Stimulated activated CD8-positive, alpha-beta memory T cell treated with anti-CD3 and anti-CD28 coated beads, Interleukin-2, amount 100 ng/mL, for 1 hour (primary cell): ENCODE results near the gene LCN1.
"Not testable (repeated sequence)": the region's sequence is repeated elsewhere in the genome, so short reads cannot be mapped to it uniquely, and the experiment has no call there.

Experiments
- DNase-seq, 2 donors: peaks; one replicate each; pipeline ENCODE4 v3.0.0-alpha.2; 2020; ENCODE audit warnings: low read depth in 2 of 2

The LCN1 gene

DNA sequence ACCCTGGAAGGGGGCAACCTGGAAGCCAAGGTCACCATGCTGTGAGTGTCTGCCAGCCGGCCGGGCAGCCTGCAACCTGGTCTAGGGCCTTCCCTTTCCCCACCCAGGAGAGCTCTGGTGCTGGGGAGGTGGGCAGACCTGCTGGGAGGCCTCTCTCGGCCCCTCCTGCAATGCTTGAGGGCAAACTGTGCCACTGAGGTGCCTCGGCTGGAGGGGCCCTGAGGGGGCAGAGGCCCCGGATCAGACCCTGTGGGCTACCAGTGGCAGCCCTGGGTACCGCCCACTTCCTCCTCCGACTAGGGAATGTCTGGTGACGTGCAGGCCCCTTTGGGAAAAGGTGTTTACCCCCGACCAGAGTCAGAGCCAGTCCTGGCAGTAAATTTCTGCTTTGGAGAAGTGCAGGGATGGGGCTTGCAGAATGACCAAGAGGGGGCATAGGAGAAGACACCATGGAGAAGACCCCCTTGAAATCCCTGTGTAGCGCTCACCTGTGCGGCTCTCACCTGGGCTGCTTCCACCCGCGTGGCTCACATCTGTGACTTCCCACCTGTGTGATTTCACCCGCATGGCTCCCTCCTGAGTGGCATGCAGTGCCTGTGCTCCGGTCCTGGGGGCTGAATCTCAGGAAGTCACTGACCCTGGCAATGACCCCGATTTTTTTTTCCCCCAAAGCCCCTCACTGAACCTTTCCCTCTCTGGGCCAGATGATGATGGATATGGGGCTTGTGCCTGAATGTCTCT, 1.1 kb downstream of the LCN1 start:
- no peak for DNase-seq

DNA sequence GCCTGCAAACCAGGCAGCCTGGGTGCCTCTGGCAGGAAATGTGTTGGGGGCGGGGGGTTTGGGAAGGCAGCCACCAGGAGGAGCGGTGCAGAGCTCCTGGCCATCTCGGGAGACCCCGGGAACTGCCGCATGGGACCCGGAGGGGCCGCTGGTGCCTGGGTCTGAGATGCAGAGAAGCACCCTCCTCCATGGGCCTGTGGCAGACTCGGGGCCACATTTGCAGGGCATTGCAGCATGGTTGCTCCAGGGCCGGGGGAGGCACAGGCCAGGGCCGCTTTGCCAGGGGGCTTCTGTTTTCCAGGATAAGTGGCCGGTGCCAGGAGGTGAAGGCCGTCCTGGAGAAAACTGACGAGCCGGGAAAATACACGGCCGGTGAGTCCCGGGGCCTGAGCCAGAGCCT, 1.7 kb downstream of the LCN1 start:
- no peak for DNase-seq

DNA sequence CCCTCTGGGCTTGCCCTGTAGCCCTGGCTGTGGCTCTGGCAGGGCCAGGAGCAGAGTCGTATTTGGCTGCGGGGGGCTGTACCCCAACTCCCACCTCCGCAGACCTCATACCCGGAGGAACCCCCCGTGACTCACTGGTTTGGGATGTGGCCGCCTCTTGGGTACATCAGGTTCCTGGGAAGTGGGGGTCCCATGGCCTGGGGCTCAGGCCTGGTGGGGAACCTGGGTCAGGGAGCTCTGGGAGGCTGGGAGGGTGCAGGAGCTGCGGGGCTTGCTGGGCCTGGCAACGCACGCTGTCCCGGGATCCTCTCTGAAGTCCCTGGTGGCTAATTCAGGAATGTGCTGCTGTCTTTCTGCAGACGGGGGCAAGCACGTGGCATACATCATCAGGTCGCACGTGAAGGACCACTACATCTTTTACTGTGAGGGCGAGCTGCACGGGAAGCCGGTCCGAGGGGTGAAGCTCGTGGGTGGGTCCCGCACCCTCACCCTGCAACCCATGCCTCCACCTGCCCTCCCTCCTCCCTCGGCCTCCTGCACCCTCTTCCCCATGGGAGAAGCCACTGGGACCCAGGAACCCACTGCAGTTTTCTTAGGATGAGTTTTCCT, 2.4 kb downstream of the LCN1 start:
- DNase-seq: no peak

DNA sequence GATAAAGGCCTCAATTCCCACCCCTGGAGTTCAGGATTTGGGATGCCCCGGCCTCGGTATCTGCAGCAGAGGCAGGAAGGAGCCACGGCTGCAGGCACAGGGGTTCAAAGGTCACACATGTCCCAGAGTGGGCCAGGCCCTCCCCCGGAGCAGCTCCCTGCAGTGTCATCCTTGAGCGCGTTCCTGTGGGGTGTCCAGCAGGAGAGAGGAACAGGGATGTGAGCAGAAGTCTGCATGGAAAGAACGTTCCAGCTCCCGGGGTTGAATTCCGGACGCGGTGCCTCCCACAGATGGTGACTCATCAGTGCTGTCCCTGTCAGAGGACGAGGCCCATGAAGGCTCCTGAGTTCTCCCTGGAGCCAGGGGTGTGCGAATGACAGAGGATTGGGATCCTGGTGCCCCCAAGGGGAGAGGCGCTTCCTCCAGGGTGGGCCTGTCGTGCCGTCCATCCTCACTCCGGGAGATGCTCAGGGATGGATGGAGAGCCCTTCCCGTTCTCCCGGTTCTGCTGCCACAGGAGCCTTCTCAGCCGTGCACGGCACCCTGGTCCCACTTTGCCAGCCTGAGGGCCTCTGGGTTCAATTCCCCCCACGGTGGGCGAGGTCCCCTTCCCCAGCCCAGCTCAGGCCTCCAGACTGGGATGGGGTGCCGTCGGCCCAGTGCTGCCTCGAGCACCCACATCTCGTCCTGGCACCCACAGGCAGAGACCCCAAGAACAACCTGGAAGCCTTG, 3.1 kb downstream of the LCN1 start:
- DNase-seq: no peak

DNA sequence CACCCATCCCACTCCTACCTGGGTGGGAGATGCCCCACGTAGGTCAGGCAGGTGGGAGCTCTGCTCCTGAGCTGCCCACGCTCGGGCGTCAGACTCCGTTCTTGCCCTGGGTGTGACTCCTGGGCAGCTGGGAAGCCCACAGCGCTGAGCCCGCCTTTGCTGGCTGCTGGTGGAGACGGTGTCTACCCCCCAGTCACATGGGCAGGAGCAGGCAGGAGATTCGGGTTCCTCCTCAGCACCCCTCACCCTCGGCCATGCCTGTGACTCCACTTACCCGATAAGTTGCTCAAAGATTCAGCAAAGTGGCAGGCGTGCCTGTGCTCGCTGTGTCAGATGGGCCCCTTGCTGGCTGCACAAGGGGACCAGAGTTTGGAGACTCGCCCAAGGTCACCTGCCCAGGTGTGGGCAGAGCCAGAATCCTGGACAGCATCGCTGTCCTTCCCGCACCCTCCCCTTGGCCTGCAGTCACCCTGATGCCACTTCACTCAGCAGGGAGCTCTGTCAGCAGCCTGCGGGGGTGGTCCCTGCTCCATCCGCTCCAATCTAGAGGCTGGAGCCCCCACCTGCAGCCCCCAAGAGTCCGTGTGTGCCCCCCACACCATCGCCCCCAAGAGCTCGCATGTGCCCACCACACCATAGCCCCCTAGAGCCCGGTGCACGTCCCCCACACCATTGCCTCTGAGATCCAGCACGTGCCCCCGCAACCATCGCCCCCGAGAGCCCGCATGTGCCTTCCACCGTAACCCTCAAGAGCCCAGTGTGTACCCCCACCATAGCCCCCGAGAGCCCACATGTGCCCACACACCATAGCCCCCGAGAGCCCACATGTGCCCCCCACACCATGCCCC, 4.2 kb downstream of the LCN1 start:
- DNase-seq: no peak

DNA sequence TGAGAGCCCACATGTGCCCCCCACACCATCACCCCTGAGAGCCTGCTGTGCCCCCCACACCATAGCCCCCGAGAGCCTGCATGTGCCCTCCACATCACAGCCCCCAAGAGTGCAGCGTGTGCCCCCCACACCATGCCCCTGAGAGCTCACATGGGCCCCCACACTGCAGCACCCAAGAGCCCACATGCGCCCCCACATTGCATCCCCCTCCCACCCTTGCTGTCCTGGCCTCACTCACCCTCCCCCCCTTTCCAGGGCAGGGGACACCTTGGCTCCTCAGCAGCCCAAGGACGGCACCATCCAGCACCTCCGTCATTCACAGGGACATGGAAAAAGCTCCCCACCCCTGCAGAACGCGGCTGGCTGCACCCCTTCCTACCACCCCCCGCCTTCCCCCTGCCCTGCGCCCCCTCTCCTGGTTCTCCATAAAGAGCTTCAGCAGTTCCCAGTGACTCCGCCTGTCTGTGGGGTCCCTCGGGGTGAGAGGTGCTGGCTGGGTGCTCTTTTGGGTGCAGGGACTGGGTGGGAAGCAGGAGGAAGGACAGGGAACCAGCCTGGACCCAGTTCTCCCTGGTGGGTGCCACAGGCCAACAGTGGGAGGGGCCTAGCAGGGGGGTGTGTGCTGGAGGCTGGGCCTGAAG, 5.0 kb downstream of the LCN1 start:
- DNase-seq: no peak

DNA sequence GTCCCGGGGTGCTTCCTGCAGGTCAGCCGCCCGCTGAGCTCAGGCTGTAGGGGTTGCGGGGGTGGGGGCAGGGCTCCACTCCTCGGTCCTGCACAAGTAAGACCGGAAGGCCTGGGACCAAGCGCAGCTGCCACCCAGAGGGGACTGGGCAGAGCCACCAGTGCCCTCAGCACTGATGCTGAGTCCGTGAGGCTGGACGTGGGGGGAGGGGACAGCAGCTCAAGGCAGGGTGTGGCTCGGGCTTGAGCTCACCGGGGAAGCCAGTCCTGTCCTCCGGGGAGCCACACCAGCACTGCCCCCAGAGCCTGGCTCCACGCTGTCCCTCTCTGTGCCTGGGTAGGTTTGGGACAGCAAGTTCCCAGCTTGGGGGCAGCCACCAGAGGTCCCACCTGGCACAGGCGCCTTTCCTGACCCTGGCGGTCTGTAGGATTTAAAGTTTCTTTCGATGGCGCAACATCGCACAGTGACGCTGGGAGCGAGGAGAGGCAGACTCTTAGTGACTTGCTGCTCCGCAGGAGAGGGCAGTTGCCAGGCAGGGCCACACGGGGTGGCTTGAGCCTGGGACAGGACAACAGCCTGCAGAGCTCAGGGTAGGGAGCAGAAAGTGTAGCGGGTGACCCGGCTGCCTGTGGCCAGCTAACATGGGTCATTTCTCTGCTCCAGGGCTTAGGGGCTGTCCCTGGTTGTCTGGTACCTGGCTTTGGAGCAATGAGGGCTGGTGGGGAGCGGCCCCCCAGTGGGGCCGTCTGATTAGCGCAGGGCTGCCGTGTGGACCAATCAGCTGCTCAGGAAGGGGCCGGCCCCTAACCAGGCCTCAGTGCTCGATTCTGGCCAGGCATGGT, 5.7 kb downstream of the LCN1 start:
- DNase-seq: no peak

DNA sequence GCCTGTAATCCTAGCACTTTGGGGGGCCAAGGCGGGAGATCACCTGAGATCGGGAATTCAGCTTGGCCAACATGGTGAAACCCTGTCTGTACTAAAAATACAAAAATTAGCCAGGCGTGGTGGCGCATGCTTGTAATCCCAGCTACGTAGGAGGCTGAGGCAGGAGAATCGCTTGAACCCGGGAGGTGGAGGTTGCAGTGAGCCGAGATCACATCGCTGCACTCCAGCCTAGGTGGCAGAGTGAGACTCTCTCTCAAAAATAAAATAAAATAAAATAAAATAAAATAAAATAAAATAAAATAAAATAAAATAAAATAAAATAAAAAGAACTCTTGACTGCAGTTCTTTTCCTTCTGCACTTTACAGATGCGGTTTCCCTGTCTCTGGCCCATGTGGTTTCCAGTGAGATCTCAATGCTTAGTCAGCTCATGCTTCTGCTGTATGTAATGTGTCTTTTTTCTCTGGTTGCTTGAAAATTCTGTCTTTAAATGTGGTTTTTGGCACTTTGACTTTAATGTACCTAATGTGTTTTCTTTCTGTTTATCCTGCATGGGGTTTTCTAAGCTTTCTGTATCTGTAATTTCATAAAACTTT, 7.7 kb downstream of the LCN1 start:
- not testable (repeated sequence) for DNase-seq

DNA sequence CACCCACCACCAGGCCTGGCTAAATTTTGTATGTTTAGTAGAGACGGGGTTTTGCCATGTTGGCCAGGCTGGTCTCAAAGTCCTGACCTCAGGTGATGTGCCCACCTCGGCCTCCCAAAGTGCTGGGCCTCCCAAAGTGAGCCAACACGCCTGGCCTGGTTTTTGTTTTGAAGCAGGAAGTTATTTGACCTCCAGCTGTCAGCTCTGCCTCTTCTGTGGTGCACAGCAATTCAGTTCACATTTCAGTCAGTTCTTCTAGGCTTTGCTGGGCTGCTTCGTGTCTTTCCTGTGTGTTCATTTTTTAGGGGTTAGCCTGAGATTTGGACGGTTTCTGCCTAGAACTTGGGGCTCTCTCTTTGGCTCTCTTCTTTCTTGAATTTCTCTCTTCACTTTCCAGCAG, 8.9 kb downstream of the LCN1 start:
- DNase-seq: no peak

DNA sequence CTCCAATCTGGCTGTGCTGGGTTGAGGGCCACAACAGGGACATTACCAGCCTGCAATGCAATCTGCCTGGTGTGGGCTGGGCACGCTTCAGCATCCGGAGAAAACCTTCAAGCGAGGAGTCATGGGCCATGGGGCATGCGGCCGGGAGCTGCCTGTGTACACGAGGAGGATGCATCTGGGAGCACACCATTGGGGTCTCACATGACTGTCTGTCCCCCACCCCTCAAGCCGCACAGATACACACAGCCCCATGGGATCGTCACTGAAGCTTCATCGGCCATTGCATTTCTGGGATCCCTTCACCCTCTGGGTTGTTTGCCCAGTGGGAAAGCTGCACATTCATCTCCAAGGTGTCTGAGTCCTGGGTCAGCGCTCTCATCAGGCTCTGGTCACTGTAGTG, 9.9 kb downstream of the LCN1 start:
- DNase-seq: no peak

DNA sequence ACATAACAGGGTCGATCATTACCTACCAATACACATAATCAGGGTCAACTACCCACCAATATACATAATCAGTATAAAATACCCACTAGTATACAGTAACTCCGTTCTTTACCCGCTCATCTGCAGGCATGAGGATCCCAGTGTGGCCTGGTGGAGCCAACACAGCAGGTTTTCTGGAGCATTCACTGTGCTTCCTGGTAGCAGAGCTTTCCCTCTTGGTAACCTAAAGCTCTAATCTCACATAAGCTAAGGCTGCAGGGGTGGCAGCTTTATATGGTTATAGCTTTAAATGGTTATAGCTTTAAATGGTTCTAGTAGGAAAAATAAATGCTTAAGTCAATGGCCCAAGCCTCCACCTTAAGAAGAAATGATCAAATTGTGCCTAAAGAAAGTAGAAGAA, 11.9 kb downstream of the LCN1 start:
- no peak for DNase-seq

DNA sequence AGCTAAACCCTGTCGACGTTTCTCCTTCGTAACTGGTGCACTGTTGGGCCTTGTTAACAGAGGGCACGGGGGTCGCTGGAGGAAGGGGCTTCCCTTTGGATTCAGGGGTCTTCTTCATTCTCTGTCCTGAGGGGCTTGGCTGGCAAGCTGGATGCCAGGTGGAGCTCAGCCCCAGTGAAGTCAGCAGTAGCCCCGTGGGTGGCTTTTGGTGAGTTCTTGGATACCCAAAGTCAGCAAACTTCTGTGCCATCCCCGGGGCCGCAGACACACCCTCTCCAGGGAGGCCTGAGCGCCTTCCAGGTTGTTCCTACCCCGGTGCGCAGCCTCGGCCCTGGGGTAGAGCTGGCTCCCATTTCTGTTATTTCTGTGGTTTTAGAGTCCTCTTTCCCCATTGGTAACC, 12.4 kb downstream of the LCN1 start:
- no peak for DNase-seq

DNA sequence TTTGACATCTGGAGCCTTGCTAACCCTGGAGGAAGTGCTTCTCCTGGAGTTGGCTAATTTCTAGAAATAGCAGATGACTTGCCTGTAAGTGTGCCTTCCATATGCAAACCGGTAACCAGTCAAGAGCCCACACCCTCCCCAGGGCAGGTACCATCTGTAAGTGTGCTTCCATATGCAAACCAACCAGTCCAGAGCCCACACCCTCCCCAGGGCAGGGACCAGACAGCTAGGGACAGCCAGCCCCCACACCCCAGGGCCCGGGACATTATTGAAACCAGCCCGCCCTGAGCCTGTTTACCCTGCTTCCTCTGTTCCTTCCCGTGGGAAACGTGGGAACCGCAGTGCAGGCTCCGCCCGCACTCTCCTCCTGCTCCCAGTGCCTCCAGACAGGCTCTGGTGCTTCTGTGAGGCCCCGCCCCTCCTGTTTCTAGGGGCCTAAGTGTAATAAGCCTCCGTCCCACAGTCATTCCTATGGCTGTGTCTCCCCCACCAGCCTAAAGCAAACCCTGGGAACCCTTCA, 13.0 kb downstream of the LCN1 start:
- DNase-seq: not testable (repeated sequence)

DNA sequence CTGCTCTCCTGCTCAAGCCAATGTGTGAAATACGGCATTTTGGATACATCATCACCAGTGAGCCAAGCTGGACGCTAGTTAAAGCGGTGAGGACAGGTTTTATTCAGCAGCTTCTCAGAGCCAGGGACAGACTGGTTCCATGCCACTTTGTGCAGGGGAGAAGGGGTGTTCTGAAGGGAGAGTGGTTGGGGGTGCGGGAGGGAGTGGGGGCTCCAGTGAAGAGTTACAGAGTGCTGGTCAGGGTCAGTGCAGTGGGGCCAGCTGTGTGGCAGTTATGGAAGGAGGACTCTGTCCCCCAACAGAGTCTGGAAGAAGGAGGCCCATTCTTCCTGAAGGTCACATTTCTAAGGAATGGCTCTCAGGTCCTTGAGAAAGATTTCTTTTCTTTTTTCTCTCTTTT, 13.6 kb downstream of the LCN1 start:
- not testable (repeated sequence) for DNase-seq

DNA sequence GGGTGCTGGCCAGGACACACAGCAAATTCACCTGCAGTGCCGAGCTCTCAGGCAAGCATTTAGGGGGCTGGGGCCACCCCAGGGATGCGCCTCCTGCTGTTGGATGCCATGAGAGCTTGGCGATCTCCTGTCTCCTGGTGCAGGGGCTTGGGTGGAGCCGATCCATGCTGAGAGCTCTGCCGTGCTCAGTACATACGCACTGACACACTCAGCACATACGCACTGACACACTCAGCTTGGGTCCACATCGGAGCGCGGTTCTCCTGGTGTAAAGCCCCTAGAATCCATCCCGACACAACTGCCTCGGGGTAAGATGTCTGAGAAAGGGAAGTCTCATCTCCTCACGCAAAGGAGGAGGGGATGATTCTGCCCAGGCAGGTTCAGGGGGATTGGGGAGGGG, 14.4 kb downstream of the LCN1 start:
- not testable (repeated sequence) for DNase-seq

DNA sequence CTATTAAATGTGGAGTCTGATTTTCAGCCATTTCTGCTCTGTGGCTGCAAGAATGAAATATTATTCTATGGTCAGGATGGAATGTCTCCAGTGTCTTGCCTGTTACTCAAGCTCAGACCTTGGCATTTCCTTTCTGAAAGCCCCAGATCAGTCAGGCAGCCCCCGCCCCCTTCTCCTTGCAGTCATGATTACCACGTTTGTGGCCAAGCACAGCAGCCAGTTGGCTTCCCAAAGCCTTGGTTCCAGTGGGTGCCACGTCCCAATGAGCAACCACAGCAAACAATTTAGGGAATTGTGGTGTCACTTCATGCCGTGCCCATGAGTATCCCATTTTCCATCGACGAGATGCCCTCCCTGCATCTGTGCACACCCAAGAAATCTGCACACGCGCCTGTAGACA, 15.0 kb downstream of the LCN1 start:
- no peak for DNase-seq

DNA sequence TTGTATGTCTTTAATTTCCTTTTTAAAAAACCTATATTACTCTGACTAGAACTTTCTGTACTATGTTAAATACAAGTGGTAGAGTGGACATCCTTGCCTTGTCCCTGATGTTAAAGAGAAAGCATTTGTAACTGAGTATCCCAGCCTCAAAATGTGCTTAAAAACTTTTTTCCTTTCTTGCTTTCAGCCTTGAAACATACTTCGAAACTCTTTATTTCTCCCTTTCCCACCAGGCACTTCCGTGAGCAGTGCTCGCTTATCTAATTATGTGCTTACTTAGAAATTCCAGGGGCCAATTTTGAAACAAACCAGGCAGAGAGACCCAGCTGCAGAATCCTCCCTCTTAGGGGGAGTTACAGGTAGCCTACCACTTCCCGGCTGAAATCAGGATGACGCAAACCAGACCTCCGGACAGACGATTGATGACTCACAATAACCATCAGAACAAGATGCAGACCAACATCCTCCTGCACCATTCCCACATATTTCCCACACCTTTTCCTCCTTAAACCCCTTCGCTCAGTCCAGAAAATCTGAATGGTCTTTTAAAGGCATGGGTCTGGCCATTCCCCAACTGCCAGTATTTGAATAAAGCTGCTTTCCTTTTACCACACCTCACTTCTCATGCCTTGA, 22.1 kb downstream of the LCN1 start:
- not testable (repeated sequence) for DNase-seq

DNA sequence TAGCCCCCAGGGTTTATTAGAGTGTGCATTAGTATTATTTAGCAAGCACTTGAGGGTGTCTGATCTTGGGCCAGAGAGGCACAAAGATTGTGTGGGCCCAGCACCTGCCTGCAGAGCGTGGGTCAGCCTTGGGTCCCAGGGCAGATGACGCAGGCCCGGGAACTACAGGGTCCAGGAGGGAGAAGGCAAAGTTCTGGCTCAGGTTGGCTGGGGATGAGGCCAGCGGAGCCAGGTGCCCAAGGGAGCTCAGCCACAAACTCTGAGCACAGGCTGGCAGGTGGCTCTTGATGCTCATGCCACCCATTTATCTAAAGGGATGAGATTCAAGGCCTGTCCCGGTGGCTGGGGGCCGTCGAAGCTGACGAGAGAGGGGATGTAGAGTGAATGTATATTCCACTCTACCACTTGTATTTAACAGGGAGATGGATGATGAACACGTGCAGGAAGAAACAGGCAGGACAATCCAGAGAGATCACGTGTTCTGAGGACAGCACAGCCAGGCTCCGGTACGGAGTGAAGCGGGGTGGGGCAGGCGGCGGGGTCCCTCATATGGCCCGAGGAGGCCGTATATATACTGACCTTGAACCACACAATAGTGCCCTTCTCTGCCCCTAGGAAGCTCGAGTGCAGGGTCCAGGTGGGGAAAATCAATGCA, 23.9 kb downstream of the LCN1 start:
- no peak for DNase-seq

DNA sequence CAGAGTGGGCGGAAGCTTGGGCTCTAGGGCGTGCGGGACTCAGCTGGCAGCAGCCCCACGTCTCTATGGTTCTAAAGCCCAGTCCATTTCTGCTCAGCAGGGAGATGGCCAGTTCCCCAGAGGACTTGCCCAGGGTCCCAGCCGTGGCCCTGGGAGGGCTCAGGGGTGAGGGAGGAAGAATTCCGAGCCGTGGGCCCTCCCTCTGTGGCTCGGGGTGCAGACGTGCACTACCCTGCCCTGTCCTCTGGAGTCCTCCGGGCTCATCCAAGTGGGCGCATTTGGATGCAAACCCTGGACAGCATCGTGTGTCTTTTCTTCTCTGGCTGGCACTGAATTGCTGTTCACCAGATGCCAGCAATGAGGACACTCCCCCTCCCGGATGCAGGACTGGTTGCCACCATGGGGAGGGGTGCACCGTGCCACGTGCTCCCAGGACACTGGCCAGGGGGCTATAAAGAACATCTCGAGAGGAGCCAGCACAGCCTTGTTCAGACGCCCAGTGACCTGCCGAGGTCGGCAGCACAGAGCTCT, 24.5 kb downstream of the LCN1 start, which contains the start of gene OBP2A:
Gene OBP2A, plus strand, starts transcription at position 481 of the 531 bp plus-strand sequence. CDS start 55 bp downstream, outside the sequence.
- not testable (repeated sequence) for DNase-seq
